ENCODE measurements around the gene PTPRJ.

- TF ChIP-seq, protein P1, sequence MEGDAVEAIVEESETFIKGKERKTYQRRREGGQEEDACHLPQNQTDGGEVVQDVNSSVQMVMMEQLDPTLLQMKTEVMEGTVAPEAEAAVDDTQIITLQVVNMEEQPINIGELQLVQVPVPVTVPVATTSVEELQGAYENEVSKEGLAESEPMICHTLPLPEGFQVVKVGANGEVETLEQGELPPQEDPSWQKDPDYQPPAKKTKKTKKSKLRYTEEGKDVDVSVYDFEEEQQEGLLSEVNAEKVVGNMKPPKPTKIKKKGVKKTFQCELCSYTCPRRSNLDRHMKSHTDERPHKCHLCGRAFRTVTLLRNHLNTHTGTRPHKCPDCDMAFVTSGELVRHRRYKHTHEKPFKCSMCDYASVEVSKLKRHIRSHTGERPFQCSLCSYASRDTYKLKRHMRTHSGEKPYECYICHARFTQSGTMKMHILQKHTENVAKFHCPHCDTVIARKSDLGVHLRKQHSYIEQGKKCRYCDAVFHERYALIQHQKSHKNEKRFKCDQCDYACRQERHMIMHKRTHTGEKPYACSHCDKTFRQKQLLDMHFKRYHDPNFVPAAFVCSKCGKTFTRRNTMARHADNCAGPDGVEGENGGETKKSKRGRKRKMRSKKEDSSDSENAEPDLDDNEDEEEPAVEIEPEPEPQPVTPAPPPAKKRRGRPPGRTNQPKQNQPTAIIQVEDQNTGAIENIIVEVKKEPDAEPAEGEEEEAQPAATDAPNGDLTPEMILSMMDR (IDR thresholded peaks at IDR 0.05 in 8 of 11, conservative IDR thresholded peaks at IDR 0.05 in 3 of 11), result no peak
- no peak for TF ChIP-seq POLR2AphosphoS5 (IDR thresholded peaks at IDR 0.05)
Observed at GRCh38 chr11:48087974-48088681, 107.8 kb downstream of the PTPRJ start.
